PFSK-1 (cell line): ENCODE data around the gene IL25.

Experiments
- FOXP2 ChIP-seq: optimal IDR thresholded peaks from 2 replicates; pipeline ENCODE3; 2011; ENCODE audit warnings: borderline replicate concordance, control low read depth, inconsistent platforms; ENCODE audit not compliant: insufficient read depth; ENCODE audit errors: extremely low read length, extremely low read depth
- POLR2AphosphoS5 ChIP-seq: IDR thresholded peaks from 2 replicates; pipeline ENCODE4 v1.6.1; 2012; ENCODE audit warnings: low read depth, mild to moderate bottlenecking, control low read depth, low read length, moderate library complexity
- REST ChIP-seq, 2 experiments: IDR thresholded peaks; 2 replicates each; pipeline versions ENCODE4 v1.6.1 to v1.8.0; 2011 to 2012; ENCODE audit warnings: low read depth in 2 of 2, low read length in 2 of 2, control low read depth in 1 of 2, inconsistent platforms in 1 of 2, mild to moderate bottlenecking in 1 of 2, moderate library complexity in 1 of 2; ENCODE audit not compliant: insufficient read depth in 1 of 2
- SIN3A ChIP-seq: IDR thresholded peaks from 2 replicates; pipeline ENCODE4 v1.6.1; 2012; ENCODE audit warnings: mild to moderate bottlenecking, low read length, moderate library complexity, borderline replicate concordance; ENCODE audit not compliant: insufficient read depth
- TAF1 ChIP-seq: IDR thresholded peaks from 2 replicates; pipeline ENCODE4 v1.6.1; 2012; ENCODE audit warnings: low read length, control low read depth, borderline replicate concordance; ENCODE audit not compliant: insufficient read depth

The IL25 gene

GRCh38 chr14:23401291-23401690, 28.7 kb downstream of the IL25 start:
- no peak for TF ChIP-seq REST (IDR thresholded peaks at IDR 0.05; ENCODE audit: insufficient read depth in 1 of 2, low read depth in 2 of 2, low read length in 2 of 2)
- no peak for TF ChIP-seq FOXP2
- no peak for TF ChIP-seq TAF1
- no peak for TF ChIP-seq SIN3A
- TF ChIP-seq POLR2AphosphoS5: no peak

GRCh38 chr14:23402296-23403138, 29.9 kb downstream of the IL25 start:
- TF ChIP-seq POLR2AphosphoS5 (no peak), TAF1 (no peak), SIN3A (no peak)

- no peak for TF ChIP-seq FOXP2
- no peak for TF ChIP-seq TAF1
- no peak for TF ChIP-seq REST (IDR thresholded peaks at IDR 0.05; ENCODE audit: insufficient read depth in 1 of 2, low read depth in 2 of 2, low read length in 2 of 2)
- no peak for TF ChIP-seq POLR2AphosphoS5
- no peak for TF ChIP-seq SIN3A
These were observed 30.5 kb downstream of the IL25 start for GRCh38 chr14:23403139-23403438.

- no peak for TF ChIP-seq SIN3A
- no peak for TF ChIP-seq POLR2AphosphoS5
- no peak for TF ChIP-seq TAF1
- no peak for TF ChIP-seq FOXP2
- TF ChIP-seq REST (IDR thresholded peaks at IDR 0.05; ENCODE audit: insufficient read depth in 1 of 2, low read depth in 2 of 2, low read length in 2 of 2): no peak
These were observed 31.3 kb downstream of the IL25 start for GRCh38 chr14:23403908-23404307.

GRCh38 chr14:23404331-23404900, 31.8 kb downstream of the IL25 start:
- no peak for TF ChIP-seq POLR2AphosphoS5
- no peak for TF ChIP-seq TAF1
- no peak for TF ChIP-seq SIN3A
- no peak for TF ChIP-seq REST (IDR thresholded peaks at IDR 0.05; ENCODE audit: insufficient read depth in 1 of 2, low read depth in 2 of 2, low read length in 2 of 2)
- no peak for TF ChIP-seq FOXP2
